CD8-positive, alpha-beta memory T cell (primary cell): ENCODE results near the gene OR2V2. TPM values are rescaled to one million over a fixed set of nuclear protein-coding genes. Genes with fewer than 3 reads are reported as not detected.

Experiments
- CTCF ChIA-PET: fragments of 350-600 bp; sonication (Branson Sonifier 250); formaldehyde crosslinking; loops from one replicate; lab custom pipeline; 2021; ENCODE audit warnings: antibody characterized with exemption; lab: Charles Lee
- POLR2A ChIA-PET: fragments of 350-600 bp; sonication (Branson Sonifier 250); formaldehyde crosslinking; loops from one replicate; lab custom pipeline; 2021; ENCODE audit warnings: antibody characterized with exemption; lab: Charles Lee
- DNase-seq, 5 donors: peaks; one replicate each; pipeline versions ENCODE4 v3.0.0 to v3.0.0-alpha.2; 2020 to 2022; ENCODE audit warnings: mixed read lengths in 1 of 5
- H3K27ac ChIP-seq: one replicate; pipeline ENCODE4 v1.7.0; 2013; ENCODE audit warnings: low read depth, mild to moderate bottlenecking, low read length, moderate library complexity
- H3K27me3 ChIP-seq: 2 replicates; pipeline ENCODE4 v1.7.0; 2013; ENCODE audit warnings: low read length, mild to moderate bottlenecking; ENCODE audit not compliant: insufficient read depth, poor library complexity, severe bottlenecking
- H3K36me3 ChIP-seq: 2 replicates; pipeline ENCODE4 v1.7.0; 2013; ENCODE audit warnings: mild to moderate bottlenecking, low read length, moderate library complexity; ENCODE audit not compliant: insufficient read depth
- H3K4me1 ChIP-seq: 2 replicates; pipeline ENCODE4 v1.7.0; 2013; ENCODE audit warnings: mild to moderate bottlenecking, low read length, moderate library complexity; ENCODE audit not compliant: insufficient read depth
- H3K4me3 ChIP-seq: 2 replicates; pipeline ENCODE4 v1.7.0; 2013; ENCODE audit warnings: mild to moderate bottlenecking, low read length
- H3K9me3 ChIP-seq: 2 replicates; pipeline ENCODE4 v1.7.0; 2013; ENCODE audit warnings: mild to moderate bottlenecking, low read length
- H3K27ac Mint-ChIP-seq, 8 donors: one replicate each; pipeline ENCODE4 v1.8.0; 2020 to 2021; ENCODE audit warnings: mixed read lengths in 8 of 8, mild to moderate bottlenecking in 6 of 8, inconsistent platforms in 3 of 8, moderate library complexity in 3 of 8
- H3K27me3 Mint-ChIP-seq, 2 donors: one replicate each; pipeline ENCODE4 v1.8.0; 2020 to 2021; ENCODE audit warnings: mixed read lengths in 2 of 2, mild to moderate bottlenecking in 1 of 2, moderate library complexity in 1 of 2
- H3K36me3 Mint-ChIP-seq, 3 donors: one replicate each; pipeline ENCODE4 v1.8.0; 2020 to 2021; ENCODE audit warnings: mixed read lengths in 3 of 3, inconsistent platforms in 1 of 3, mild to moderate bottlenecking in 1 of 3
- H3K4me1 Mint-ChIP-seq, 3 donors: one replicate each; pipeline ENCODE4 v1.8.0; 2020 to 2021; ENCODE audit warnings: mixed read lengths in 3 of 3, inconsistent platforms in 1 of 3, mild to moderate bottlenecking in 1 of 3
- H3K4me3 Mint-ChIP-seq, 7 donors: one replicate each; pipeline ENCODE4 v1.8.0; 2020 to 2021; ENCODE audit warnings: mixed read lengths in 7 of 7, mild to moderate bottlenecking in 6 of 7, moderate library complexity in 4 of 7, inconsistent platforms in 2 of 7
- H3K9me3 Mint-ChIP-seq, 5 donors: one replicate each; pipeline ENCODE4 v1.8.0; 2020 to 2022; ENCODE audit warnings: mixed read lengths in 5 of 5, mild to moderate bottlenecking in 3 of 5, moderate library complexity in 2 of 5, inconsistent platforms in 1 of 5
- polyA plus RNA-seq: library from polyadenylated mRNA; unstranded; fragments of 300-500 nt; fragmentation: Illumina TruSeq; gene quantifications from one replicate; pipeline ENCODE4 v1.2.3, GENCODE V29; 2021
- total RNA-seq, 2 experiments: library from RNA; stranded (reverse); gene quantifications; one replicate each; pipeline ENCODE4 v1.2.3, GENCODE V29; 2021

The OR2V2 gene
- total and polyA plus RNA-seq, 3 experiments from 2014 or later: not detected

DNA sequence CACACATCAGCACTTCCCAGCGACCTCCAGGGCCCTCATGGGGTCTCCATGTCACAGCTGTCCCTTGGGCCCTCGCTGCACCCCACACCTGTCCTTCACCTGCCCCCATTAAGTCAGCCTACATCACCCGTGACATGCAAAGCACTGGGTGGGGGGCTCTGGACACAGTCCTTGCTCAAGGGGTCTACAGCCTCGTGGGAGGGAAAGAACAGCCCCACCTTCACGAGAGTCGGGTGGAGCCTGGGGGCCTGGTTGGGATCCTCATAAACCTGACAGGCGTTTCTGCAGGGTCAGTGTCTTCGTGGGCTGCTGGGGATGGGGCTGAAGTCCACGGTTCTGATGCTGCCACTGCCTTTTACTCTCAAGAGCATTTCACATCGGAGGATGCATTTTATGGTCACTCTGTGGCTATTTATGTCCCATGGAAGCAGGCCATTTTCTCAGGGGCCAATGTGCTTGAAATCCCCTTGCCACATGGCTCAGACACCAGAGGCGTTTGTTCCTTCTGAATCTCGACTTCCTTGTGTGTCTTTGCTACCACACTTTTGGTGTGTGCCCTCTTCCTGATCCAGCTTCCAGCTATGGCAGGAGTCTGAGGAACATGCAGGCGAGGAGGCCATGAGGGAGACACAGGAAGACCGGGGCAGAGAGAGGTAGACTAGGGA is 16.4 kb upstream of the OR2V2 start, which contains the start of gene OR2V1:
OR2V1 (minus strand) TSS at position 338 of the 665 bp plus-strand sequence. CDS start 5,865 bp downstream, outside the sequence.
- no peak within 1 kb of the TSS for H3K4me3 ChIP-seq
- no peaks in the 10 kb centered on the region for H3K36me3 ChIP-seq
- no peak for DNase-seq
- Mint-ChIP-seq H3K9me3 (peaks cover 0 to 12% (median 4%) of the 10 kb centered on the region in 5 donors), H3K27ac (no peak within 1 kb of the TSS), H3K27me3 (peaks cover 27 to 56% of the 10 kb centered on the region in 2 donors), H3K4me3 (no peak within 1 kb of the TSS), H3K4me1 (peaks cover 0 to 5% (median 0%) of the 10 kb centered on the region in 3 donors), H3K36me3 (peaks cover 0 to 11% (median 0%) of the 10 kb centered on the region in 3 donors)
- H3K27me3 ChIP-seq: no peaks in the 10 kb centered on the region
- no peaks in the 10 kb centered on the region for H3K4me1 ChIP-seq
- no peak within 1 kb of the TSS for H3K27ac ChIP-seq
- H3K9me3 ChIP-seq: no peaks in the 10 kb centered on the region
- ChIA-PET POLR2A (no interaction called here), CTCF (no interaction called here)

GRCh38 chr5:181131514-181131913 is 15.9 kb upstream of the OR2V2 start:
- no peak overlapping the region for H3K4me3 Mint-ChIP-seq
- H3K27me3 ChIP-seq: no peaks in the 10 kb centered on the region
- peaks cover 0 to 13% (median 7%) of the 10 kb centered on the region in 5 donors for H3K9me3 Mint-ChIP-seq
- CTCF ChIA-PET: no interaction called here
- no peak overlapping the region for H3K27ac ChIP-seq
- POLR2A ChIA-PET: no interaction called here
- no peaks in the 10 kb centered on the region for H3K9me3 ChIP-seq
- peaks cover 24 to 51% of the 10 kb centered on the region in 2 donors for H3K27me3 Mint-ChIP-seq
- DNase-seq: no peak
- no peak overlapping the region for H3K27ac Mint-ChIP-seq
- no peaks in the 10 kb centered on the region for H3K4me1 ChIP-seq
- peaks cover 0 to 11% (median 0%) of the 10 kb centered on the region in 3 donors for H3K36me3 Mint-ChIP-seq
- no peaks in the 10 kb centered on the region for H3K36me3 ChIP-seq
- H3K4me1 Mint-ChIP-seq: peaks cover 0 to 5% (median 0%) of the 10 kb centered on the region in 3 donors
- H3K4me3 ChIP-seq: no peak overlapping the region

- Mint-ChIP-seq H3K27ac (no peak overlapping the region), H3K27me3 (peaks cover 24 to 41% of the 10 kb centered on the region in 2 donors), H3K9me3 (peaks cover 8 to 23% (median 19%) of the 10 kb centered on the region in 5 donors), H3K4me3 (no peak overlapping the region), H3K4me1 (peaks cover 0 to 5% (median 0%) of the 10 kb centered on the region in 3 donors), H3K36me3 (peaks cover 0 to 12% (median 0%) of the 10 kb centered on the region in 3 donors)
- H3K36me3 ChIP-seq: no peaks in the 10 kb centered on the region
- H3K27ac ChIP-seq: no peak overlapping the region
- no peaks in the 10 kb centered on the region for H3K27me3 ChIP-seq
- H3K9me3 ChIP-seq: no peaks in the 10 kb centered on the region
- ChIA-PET CTCF (no interaction called here), POLR2A (no interaction called here)
- H3K4me3 ChIP-seq: no peak overlapping the region
- H3K4me1 ChIP-seq: no peaks in the 10 kb centered on the region
- DNase-seq: no peak
These were observed 14.3 kb upstream of the OR2V2 start for GRCh38 chr5:181133083-181133482.

GRCh38 chr5:181133610-181134231 is 13.7 kb upstream of the OR2V2 start:
- Mint-ChIP-seq H3K4me1 (peaks cover 0 to 5% (median 0%) of the 10 kb centered on the region in 3 donors), H3K9me3 (peaks cover 14 to 29% (median 23%) of the 10 kb centered on the region in 5 donors), H3K27me3 (peaks cover 23 to 34% of the 10 kb centered on the region in 2 donors), H3K36me3 (peaks cover 0 to 14% (median 0%) of the 10 kb centered on the region in 3 donors), H3K4me3 (no peak overlapping the region), H3K27ac (no peak overlapping the region)
- Histone ChIP-seq H3K27ac (no peak overlapping the region), H3K27me3 (no peaks in the 10 kb centered on the region), H3K36me3 (no peaks in the 10 kb centered on the region), H3K9me3 (no peaks in the 10 kb centered on the region), H3K4me3 (no peak overlapping the region), H3K4me1 (no peaks in the 10 kb centered on the region)
- ChIA-PET POLR2A (no interaction called here), CTCF (no interaction called here)
- DNase-seq: no peak

GRCh38 chr5:181134259-181134658 is 13.1 kb upstream of the OR2V2 start:
- peaks cover 18 to 33% (median 27%) of the 10 kb centered on the region in 5 donors for H3K9me3 Mint-ChIP-seq
- Histone ChIP-seq H3K36me3 (no peaks in the 10 kb centered on the region), H3K9me3 (no peaks in the 10 kb centered on the region), H3K27ac (no peak overlapping the region), H3K4me3 (no peak overlapping the region), H3K4me1 (no peaks in the 10 kb centered on the region), H3K27me3 (no peaks in the 10 kb centered on the region)
- POLR2A ChIA-PET: no interaction called here
- H3K36me3 Mint-ChIP-seq: peaks cover 0 to 15% (median 0%) of the 10 kb centered on the region in 3 donors
- H3K4me3 Mint-ChIP-seq: no peak overlapping the region
- peaks cover 0 to 5% (median 0%) of the 10 kb centered on the region in 3 donors for H3K4me1 Mint-ChIP-seq
- no peak for DNase-seq
- CTCF ChIA-PET: no interaction called here
- no peak overlapping the region for H3K27ac Mint-ChIP-seq
- peaks cover 19 to 31% of the 10 kb centered on the region in 2 donors for H3K27me3 Mint-ChIP-seq

DNA sequence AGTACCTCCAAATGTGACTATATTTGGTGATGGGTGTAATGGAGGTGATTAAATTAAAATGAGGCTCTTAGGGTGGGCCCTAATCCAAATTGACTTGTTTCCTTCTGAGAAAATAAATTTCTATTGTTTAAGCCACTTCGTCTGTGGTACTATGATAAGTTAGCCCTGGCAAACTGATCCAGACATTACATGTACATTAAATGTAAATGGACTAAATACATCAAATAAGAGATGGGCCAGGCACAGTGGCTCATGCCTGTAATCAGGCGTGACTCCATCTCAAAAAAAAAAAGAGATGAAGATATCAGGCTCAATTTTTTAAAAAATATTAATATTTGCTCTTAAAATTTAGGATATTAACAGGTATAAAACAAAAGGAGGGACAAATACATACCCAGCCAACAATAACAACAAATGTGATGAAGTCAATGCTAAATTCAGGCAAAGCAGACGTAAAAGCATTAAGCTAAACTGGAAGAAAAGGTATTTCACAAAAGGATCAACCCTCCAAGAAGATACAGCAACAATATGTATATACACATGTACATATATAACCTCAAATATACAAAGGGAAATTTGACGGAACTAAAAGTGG is 10.9 kb upstream of the OR2V2 start:
- Mint-ChIP-seq H3K27ac (no peak overlapping the region), H3K36me3 (peaks cover 0 to 15% (median 0%) of the 10 kb centered on the region in 3 donors), H3K27me3 (peaks cover 29 to 31% of the 10 kb centered on the region in 2 donors), H3K9me3 (peaks cover 28 to 45% (median 32%) of the 10 kb centered on the region in 5 donors), H3K4me3 (no peak overlapping the region), H3K4me1 (peaks cover 0 to 3% (median 0%) of the 10 kb centered on the region in 3 donors)
- no peak overlapping the region for H3K4me3 ChIP-seq
- no peaks in the 10 kb centered on the region for H3K9me3 ChIP-seq
- no peak for DNase-seq
- no peaks in the 10 kb centered on the region for H3K4me1 ChIP-seq
- H3K27me3 ChIP-seq: no peaks in the 10 kb centered on the region
- no peak overlapping the region for H3K27ac ChIP-seq
- ChIA-PET CTCF (no interaction called here), POLR2A (no interaction called here)
- H3K36me3 ChIP-seq: no peaks in the 10 kb centered on the region

DNA sequence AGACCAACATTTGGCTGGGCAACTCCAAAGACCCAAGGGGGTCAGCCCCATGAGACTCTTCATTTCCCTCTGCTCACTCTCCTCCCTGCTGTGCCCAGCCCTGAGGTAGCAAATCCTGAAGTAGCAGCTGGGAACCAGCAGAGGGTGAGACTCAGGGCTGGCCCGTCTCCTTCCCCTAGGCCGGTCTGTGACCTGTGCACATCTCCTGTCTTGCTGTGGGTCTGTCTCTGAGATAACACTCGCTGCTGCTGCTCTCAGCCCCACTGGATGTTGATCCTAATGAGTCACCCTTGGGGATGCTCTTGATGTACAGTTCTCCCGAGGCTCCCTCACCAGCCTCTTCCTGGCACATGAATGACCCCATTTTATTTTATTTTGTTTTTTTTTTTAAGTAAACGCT is 9.1 kb upstream of the OR2V2 start:
- Mint-ChIP-seq H3K4me3 (no peak overlapping the region), H3K27ac (no peak overlapping the region), H3K27me3 (peaks cover 29 to 35% of the 10 kb centered on the region in 2 donors), H3K36me3 (peaks cover 0 to 15% (median 0%) of the 10 kb centered on the region in 3 donors), H3K9me3 (peaks cover 28 to 45% (median 32%) of the 10 kb centered on the region in 5 donors), H3K4me1 (no peaks in the 10 kb centered on the region)
- DNase-seq: no peak
- Histone ChIP-seq H3K27ac (no peak overlapping the region), H3K4me3 (no peak overlapping the region), H3K4me1 (no peaks in the 10 kb centered on the region), H3K36me3 (no peaks in the 10 kb centered on the region), H3K27me3 (no peaks in the 10 kb centered on the region), H3K9me3 (no peaks in the 10 kb centered on the region)
- ChIA-PET POLR2A (no interaction called here), CTCF (no interaction called here)

- peaks cover 0 to 9% (median 0%) of the 10 kb centered on the region in 3 donors for H3K36me3 Mint-ChIP-seq
- Histone ChIP-seq H3K9me3 (no peaks in the 10 kb centered on the region), H3K4me3 (no peak overlapping the region), H3K36me3 (no peaks in the 10 kb centered on the region), H3K4me1 (no peaks in the 10 kb centered on the region), H3K27ac (no peak overlapping the region), H3K27me3 (no peaks in the 10 kb centered on the region)
- H3K4me3 Mint-ChIP-seq: no peak overlapping the region
- peaks cover 21 to 37% (median 29%) of the 10 kb centered on the region in 5 donors for H3K9me3 Mint-ChIP-seq
- H3K27ac Mint-ChIP-seq: no peak overlapping the region
- ChIA-PET CTCF (no interaction called here), POLR2A (no interaction called here)
- no peaks in the 10 kb centered on the region for H3K4me1 Mint-ChIP-seq
- DNase-seq: no peak
- H3K27me3 Mint-ChIP-seq: peaks cover 28 to 41% of the 10 kb centered on the region in 2 donors
These were observed 6.6 kb upstream of the OR2V2 start for GRCh38 chr5:181140766-181141165.
